NCI-H510A (cell line): ENCODE measurements around the gene SEMA3F.
A peak's percentile ranks its signal among the peaks of the same experiment; 100 is the strongest.

Experiments
- DNase-seq: peaks from one replicate; lab custom pipeline; 2025; lab: John Stamatoyannopoulos, UW

The SEMA3F gene

DNA sequence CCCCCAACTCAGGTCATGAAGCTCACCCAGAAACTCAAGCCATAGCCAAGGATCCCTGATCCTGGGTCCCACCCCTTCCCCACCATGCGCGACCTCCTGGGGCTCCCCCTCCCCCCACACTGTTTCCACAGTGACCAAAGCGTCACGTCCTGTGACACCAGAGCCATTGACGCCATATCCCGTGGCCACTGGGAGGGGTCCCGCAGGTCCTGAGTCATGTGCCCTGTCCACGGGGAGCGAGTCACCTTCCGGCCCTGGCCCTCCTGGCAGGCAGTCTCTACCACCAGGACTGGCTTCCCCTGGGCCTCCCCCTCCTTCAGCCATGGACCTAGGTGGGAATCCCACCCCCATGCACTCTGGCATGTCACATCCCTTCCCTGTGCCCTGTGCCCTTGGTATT lies 15.6 kb downstream of the SEMA3F start:
- DNase-seq: no peak

DNA sequence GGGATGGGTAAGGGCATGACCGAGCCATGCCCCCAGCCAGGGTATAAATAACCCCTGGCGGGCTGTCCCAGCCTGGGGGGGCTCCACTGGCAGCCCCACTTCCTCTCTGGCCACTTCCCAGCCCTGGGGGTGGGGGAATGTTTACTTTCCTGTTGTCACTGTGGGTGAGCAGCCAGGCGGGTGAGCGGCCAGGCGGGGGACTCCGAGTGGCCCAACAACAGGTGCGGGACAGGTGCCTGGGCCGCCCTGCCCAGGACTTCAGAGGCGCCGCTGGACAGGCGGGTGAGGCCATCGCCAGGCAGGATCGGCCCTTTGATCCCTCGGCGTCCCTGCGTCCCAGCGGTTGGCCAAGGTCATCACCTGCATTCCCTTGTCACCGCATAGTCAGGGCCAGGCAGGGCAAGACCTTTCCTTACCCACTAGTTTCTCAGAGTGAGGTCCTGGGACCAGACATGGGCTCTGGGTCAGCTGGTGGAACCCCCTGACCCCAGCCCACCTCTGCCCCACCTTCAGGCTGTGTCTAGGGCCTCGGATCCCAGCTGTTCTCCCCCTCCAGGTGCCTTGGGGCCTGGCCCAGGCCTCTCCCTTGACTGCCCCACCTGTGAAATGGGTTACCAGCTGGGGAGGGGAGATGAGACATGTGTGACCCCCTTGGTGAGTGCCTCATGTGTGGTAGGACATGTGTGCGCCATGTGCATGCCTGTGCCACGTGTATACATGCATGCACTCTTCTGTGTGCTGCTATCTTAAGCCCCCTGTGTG lies 16.6 kb downstream of the SEMA3F start:
- DNase-seq: no peak

DNA sequence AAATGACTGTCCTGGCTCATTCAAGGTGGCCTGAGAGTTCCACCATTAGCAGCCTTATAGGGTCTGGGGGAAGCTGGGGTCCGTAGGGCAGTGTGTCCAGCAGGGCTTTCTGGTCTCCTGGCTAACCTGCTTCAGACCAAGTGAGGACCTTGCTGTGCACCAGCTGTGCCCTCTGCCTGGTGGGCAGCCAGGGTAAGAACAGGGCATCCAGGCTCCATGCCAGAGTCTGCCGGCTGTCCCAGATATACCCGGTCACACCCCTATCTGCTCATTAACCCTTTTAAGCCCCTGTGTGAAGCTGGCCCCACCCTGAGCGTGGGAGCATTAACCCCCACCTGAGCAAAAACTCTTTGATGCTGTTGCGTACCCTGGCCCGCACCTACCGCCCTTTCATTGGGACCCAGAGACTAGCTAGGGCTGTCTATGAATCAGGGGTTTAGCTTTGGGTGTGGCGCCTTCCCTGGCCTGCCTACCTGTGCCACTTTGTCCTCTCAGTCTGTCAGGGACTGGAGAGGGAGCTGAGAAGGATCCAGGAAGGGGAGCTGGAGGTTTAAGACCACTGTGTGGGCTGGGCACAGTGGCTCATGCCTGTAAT lies 17.6 kb downstream of the SEMA3F start:
- no peak for DNase-seq

DNA sequence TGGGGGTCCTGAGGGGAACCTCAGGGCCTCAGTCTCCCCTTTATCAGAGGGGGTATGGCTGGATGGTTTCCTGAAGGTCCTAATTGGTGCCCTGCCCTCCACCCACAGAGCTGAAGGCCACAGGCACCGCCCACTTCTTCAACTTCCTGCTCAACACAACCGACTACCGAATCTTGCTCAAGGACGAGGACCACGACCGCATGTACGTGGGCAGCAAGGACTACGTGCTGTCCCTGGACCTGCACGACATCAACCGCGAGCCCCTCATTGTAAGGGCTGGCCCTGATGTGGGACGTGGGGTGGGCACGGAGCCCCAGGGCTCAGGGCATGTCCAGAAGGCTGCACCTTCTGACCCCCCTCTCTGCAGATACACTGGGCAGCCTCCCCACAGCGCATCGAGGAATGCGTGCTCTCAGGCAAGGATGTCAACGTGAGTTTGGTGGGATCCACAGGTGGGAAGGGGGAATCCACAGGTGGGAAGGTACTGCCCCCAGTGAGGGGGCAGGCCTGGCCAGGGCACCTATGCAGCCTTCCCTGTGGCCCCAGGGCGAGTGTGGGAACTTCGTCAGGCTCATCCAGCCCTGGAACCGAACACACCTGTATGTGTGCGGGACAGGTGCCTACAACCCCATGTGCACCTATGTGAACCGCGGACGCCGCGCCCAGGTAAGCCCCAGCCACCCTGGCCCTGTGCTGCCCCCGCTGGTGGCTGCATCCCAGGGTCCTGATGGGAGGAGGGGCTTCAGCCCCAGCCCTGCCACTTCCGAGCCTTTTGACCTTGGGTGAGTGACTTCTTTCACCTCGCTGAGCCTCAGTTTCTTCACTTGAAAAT lies 18.8 kb downstream of the SEMA3F start:
- no peak for DNase-seq

DNA sequence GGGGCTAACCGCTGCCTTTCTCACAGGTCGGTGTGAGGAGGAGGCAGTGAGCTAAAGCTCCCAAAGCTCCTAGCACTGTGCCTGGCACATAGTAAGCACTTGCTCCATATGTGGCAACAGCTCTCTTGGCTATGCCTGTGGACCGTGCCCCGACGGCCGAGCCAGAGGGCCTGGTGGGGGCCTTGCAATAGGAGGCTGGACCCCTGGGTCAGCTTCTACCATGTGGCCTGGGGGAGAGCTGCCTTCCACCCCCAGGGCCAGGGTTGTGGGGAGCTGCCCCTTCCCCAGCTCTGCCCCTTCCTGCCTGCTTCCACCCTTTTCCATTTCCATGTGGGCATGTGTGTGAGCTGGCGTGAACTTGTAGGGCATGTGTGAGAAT lies 19.4 kb downstream of the SEMA3F start:
- no peak for DNase-seq

DNA sequence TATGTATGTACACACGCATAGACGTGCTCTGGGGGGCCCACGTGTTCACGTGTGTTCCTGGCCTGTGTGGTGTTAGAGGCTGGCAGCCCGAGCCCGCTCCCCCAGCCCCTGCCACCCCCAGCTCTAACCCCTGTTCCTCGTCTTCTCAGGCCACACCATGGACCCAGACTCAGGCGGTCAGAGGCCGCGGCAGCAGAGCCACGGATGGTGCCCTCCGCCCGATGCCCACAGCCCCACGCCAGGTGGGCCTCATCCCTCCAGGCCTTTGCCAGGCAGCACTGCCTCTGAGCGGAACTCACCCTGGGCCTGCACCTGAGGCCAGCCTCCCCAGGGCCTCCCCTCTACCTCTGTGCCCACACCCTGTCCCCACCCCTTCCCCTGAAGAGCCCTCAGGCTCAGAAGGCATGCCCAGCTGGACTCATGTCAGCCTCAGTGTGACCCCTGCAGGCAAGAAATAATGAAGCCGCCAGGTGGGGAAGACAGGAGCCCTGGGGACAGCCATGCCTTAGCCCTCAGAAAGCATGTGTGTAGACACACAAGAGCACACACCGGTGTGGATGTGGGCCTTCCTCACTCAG lies 19.9 kb downstream of the SEMA3F start:
- DNase-seq: no peak

DNA sequence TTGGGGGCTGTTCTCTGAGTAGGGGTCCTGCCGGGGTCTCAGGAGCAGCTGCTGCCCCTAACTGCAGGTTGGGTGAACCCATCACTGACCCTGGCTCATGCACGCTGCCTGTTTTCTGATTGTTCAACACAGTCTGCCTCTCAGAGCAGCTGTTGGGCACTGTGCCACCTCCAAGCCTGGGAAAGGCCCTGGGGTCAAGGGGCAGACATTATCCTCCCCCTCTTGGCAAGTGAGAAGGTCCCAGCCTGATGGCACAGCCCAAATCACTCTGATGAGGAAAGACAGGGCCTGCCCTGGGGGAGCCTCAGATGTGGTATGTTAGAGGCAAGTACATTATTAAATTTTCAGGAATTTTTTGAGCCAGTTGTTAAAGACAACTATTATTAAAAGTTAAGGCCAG lies 22.2 kb downstream of the SEMA3F start:
- DNase-seq: no peak

DNA sequence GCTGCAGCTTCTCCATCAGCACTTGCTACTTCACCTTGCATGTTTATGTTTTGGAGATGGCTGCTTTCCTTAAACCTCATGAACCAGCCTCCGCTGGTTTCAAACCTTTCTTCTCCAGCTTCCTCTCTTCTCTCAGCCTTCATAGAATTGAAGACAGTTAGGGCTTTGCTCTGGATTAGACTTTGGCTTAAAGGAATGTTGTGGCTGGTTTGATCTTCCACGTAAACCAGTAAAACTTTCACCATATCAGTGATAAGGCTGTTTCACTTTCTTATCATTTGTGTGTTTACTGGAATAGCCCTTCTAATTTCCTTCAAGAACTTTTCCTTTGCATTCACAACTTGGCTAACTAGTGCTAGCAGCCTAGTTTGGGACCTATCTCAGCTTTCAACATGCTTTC lies 24.6 kb downstream of the SEMA3F start:
- DNase-seq: no peak

DNA sequence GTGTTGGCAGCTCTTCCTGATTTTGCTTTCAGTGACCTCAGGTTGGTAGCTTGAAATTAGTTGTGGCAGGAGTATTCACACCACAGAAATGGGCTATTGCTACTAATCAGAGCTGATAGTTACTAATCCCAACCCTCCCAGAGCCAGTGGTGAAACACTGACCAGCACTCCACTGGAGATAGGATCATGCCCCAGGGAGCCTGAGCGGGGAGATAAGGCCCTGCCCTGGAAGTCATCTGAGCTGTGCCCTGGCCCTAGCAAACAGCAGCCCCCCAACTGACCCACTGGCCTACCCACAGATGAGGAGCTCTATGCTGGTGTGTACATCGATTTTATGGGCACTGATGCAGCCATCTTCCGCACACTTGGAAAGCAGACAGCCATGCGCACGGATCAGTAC lies 26.9 kb downstream of the SEMA3F start:
- DNase-seq: no peak

DNA sequence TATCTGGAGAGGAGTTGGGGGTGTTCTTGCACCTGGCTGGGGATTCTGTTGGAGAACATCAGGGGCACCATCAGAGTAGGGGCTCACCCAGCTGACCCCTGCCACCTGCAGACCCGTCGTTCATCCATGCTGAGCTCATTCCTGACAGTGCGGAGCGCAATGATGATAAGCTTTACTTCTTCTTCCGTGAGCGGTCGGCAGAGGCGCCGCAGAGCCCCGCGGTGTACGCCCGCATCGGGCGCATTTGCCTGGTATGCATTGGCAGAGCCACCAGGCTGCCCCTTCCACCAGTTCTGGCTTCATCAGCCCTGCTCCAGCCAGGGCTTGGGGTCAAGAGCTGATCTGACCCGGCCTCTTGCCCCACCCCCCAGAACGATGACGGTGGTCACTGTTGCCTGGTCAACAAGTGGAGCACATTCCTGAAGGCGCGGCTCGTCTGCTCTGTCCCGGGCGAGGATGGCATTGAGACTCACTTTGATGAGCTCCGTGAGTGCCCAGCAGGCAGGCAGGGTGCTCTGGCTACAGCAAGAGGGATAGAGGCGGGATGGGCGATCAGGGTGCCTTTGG lies 27.5 kb downstream of the SEMA3F start:
- DNase-seq: no peak

DNA sequence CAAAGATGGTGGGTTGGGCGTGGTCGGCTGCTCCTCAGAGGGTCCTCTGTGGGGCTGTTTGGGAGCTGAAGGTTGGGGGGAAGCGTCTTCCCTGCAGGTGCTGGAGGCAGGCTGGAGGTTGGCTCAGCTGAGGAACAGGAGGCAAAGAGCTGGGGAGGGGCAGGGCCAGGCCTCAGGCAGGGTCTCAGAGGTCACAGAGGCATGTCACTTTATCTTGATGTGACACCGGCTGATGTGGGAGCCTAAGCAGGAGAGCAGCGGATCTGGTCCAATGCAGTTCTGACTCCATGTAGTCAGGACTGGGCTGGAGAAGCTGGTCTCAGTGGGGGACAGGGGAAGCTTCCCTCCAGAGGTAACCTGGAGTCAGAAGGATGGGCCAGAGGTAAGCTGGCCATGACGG lies 28.6 kb downstream of the SEMA3F start:
- DNase-seq: no peak

DNA sequence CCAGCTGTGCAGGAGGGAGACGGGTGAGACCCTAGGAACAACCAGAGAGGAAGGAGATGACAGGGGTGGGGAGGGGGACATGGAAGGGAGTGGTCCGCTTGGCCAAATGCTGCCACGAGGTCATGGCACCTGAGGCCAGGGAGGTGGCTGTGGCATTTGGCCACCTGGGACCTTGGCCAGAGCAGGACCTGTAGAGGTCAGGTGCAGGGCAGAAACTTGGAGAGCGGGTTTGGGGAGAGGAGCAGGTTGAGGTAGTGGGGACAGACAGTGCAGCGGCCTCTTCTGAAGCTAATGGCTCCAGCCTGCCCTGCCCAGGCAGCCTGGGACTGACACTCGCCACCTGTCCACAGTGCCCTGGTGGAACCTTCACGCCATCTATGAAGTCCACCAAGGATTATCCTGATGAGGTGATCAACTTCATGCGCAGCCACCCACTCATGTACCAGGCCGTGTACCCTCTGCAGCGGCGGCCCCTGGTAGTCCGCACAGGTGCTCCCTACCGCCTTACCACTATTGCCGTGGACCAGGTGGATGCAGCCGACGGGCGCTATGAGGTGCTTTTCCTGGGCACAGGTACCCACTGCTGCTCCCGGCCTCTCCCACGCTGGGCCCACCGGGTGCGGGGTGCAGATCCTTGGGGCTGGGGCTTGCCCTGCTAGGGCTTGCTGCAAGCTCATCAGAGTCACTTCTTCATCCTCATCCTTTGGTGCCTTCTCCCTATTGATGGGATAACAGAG lies 29.3 kb downstream of the SEMA3F start:
- DNase-seq: no peak

DNA sequence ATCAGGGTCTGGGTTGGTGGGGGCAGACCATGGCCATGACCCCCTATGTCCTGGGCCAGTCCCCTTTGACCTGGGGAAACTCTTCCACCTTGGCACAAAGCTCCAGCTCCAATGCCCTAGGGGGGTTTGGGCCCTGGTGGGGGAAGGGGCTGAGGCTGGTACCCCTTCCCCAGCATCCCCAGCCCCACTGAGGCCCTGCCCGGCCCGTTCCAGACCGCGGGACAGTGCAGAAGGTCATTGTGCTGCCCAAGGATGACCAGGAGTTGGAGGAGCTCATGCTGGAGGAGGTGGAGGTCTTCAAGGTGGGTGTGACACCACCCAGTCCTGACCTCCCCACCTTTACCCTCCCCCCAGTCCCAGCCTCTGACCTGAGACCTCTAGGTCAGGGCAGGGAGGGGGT lies 30.1 kb downstream of the SEMA3F start:
- DNase-seq: no peak

DNA sequence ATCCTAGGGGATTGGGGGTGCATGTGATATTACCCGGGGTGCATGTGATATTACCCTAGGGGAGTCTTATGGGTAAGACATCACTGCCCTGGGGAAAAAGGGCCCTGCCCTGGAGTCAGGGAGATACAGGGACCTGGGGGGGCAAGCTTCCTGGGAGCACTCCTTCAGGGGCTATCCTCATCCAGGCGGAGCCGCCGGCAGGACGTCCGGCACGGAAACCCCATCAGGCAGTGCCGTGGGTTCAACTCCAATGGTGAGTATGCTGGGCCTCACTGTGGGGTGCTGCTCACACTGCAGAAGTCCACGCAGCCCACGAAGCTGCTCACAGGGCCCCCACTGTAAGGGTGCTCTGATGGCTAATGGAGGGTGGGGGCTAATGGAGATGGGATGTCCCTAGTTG lies 31.0 kb downstream of the SEMA3F start:
- DNase-seq: no peak

DNA sequence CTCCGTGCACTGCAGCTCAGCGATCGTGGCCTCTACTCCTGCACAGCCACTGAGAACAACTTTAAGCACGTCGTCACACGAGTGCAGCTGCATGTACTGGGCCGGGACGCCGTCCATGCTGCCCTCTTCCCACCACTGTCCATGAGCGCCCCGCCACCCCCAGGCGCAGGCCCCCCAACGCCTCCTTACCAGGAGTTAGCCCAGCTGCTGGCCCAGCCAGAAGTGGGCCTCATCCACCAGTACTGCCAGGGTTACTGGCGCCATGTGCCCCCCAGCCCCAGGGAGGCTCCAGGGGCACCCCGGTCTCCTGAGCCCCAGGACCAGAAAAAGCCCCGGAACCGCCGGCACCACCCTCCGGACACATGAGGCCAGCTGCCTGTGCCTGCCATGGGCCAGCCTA lies 32.6 kb downstream of the SEMA3F start:
- no peak for DNase-seq

DNA sequence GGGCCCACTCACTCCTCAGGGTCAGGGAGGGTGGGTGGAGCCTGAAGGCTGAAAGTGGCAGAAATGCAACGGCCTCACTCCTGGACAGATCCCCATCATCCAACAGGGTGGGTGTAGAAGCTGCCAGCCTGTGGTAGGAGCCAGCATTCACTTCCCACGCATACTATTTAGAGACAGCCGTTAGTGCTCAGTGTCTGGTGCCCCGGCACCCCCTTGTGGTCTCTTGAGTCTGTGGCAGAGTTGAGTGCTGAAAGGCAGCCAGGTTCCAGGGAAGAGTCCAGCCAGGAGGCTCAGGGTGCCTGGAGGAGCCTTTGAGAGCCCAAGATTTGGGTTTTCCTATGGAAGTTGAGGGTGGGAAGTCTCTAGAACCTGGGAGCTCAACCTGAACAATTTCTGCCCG lies 34.1 kb downstream of the SEMA3F start:
- DNase-seq: peak; percentile 43

DNA sequence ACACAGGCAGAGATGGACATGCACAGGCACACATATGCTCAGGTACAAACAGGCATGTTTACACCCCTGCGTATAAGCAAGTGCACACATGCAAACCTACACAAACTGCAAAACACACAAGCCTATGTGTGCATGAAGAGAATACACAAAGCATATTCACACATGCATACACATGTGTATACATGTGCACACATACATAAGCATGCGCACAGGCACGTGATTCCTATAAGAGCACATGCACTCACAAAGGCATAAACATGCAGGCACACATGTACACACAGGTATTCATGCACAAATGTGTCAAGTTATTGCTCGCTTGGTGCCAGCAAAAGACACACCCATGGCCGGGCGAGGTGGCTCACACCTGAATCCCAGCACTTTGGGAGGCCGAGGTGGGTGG lies 34.9 kb downstream of the SEMA3F start:
- no peak for DNase-seq

DNA sequence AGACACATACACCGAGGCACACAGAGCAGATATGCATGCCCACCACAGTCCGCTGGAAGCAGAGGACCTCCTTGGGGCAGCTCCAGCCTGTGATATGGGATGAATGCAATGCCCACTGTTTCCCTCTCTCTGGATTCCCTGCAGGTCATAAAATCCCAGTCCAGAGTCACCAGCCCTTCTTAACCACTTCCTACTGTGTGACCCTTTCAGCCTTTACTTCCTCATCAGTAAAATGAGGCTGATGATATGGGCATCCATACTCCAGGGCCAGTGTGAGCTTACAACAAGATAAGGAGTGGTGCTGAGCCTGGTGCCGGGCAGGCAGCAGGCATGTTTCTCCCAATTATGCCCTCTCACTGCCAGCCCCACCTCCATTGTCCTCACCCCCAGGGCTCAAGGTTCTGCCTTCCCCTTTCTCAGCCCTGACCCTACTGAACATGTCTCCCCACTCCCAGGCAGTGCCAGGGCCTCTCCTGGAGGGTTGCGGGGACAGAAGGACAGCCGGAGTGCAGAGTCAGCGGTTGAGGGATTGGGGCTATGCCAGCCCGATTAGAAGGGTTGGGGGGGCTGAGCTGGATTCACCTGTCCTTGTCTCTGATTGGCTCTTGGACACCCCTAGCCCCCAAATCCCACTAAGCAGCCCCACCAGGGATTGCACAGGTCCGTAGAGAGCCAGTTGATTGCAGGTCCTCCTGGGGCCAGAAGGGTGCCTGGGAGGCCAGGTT lies 36.0 kb downstream of the SEMA3F start, which contains the start of gene GNAT1:
GNAT1 (plus strand) TSS at position 675 of the 725 bp plus-strand sequence. CDS start 116 bp downstream, outside the sequence.
- DNase-seq: no peak

DNA sequence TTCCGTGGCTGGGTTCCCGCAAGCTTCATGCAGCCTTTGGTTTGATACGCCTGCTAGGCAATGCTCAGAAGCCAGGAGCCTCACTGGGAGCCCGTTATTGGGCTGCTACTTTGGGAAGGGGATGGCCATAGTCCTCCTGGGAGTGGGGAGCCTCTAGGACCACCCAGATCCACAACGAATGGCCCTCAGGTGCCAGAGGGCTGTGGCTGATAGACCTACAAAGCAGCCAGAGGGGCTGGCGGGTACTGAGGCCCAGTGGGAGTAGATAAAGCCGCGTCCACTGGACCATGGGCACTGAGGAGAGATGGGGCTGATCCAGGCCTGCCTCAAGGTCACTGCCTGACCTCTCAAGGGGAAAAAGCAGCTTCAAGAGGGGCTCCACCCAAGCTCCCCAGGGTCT lies 37.0 kb downstream of the SEMA3F start:
- DNase-seq: no peak

DNA sequence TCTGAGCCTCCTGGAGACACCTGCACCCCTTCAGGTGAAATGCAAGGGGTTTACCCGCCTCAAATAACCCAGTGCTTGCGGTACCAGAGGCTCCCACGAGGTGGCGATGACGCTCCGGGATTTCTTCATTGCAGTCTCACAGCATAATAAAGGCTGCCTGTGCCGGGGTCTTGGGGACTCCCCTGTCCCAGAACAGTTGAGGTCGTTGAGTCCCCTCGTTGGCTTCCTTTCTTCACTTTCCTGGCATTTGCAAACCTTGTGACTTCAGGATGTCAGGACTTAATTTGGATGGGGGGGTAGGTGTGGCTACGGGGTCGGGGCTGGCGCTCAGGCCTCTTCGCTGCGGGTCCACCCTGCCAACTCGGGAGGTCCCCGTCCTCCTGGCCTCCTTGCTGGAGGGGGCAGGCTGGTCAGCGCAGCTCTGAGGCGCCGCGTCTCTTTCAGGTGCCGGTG lies 37.6 kb downstream of the SEMA3F start:
- DNase-seq: peak; percentile 24

DNA sequence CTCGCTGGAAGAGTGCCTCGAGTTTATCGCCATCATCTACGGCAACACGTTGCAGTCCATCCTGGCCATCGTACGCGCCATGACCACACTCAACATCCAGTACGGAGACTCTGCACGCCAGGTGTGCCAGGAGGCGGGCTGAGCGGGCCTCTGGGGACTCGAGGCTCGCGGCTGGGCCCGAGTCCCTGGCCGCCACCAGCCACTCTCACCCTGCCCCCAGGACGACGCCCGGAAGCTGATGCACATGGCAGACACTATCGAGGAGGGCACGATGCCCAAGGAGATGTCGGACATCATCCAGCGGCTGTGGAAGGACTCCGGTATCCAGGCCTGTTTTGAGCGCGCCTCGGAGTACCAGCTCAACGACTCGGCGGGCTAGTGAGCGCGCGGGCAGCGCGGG lies 38.2 kb downstream of the SEMA3F start:
- DNase-seq: no peak
